Gastrocnemius medialis (tissue), 4 donors: Measurements from ENCODE around the gene RUNDC3A.

Experiments
- POLR2A ChIP-seq, 2 donors: fragments of 450-650 bp; IDR thresholded peaks; one replicate each; pipeline ENCODE4 v1.6.1; 2017; ENCODE audit warnings: antibody characterized with exemption in 2 of 2, mild to moderate bottlenecking in 2 of 2, moderate library complexity in 2 of 2
- TF ChIP-seq, protein P1 (sequence below), 5 experiments: fragments of 450-650 bp in 3 of 5; fragments of 200-600 bp in 2 of 5; sonication (generic) in 2 of 5; IDR thresholded peaks in 4 of 5; conservative IDR thresholded peaks in 1 of 5; 1 replicate in 4 of 5; 2 replicates in 1 of 5; pipeline ENCODE4 v1.5.1; 2016 to 2019; ENCODE audit warnings: antibody characterized with exemption in 5 of 5, mild to moderate bottlenecking in 3 of 5, moderate library complexity in 3 of 5

DNA sequence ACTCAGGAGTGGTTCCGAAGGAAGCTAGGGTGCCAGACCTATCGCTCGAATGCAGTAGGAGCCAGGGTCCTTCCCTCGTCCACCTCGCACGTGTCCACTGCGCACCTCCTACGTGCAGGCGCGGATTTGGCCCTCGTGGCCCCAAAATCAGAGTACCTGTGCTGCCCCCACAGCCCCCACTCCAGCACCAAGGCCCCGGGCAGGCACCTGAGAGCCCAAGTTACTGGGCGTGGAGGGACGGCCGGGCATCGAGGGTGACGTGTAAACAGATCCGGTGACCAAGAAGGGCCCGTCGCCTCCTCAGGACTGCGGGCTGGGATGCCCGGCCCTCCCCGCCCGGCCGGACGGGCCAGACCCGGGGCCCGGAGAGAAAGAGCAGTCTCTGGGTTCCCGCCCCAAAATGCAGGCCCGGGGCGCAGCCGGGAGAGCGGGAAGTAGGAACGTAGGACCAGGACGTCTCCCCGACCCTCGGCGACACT is 15.7 kb downstream of the RUNDC3A start:
- TF ChIP-seq, protein P1, sequence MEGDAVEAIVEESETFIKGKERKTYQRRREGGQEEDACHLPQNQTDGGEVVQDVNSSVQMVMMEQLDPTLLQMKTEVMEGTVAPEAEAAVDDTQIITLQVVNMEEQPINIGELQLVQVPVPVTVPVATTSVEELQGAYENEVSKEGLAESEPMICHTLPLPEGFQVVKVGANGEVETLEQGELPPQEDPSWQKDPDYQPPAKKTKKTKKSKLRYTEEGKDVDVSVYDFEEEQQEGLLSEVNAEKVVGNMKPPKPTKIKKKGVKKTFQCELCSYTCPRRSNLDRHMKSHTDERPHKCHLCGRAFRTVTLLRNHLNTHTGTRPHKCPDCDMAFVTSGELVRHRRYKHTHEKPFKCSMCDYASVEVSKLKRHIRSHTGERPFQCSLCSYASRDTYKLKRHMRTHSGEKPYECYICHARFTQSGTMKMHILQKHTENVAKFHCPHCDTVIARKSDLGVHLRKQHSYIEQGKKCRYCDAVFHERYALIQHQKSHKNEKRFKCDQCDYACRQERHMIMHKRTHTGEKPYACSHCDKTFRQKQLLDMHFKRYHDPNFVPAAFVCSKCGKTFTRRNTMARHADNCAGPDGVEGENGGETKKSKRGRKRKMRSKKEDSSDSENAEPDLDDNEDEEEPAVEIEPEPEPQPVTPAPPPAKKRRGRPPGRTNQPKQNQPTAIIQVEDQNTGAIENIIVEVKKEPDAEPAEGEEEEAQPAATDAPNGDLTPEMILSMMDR (IDR thresholded peaks at IDR 0.05 in 4 of 5, conservative IDR thresholded peaks at IDR 0.05 in 1 of 5), result no peak
- no peak for TF ChIP-seq POLR2A (IDR thresholded peaks at IDR 0.05)
